ENCODE measurements around the gene DCLK1. TPM values are rescaled to one million over a fixed set of nuclear protein-coding genes. Genes with fewer than 3 reads are reported as not detected.

The DCLK1 gene
- total RNA-seq, 1 donor from 2014 or later: 22.6 TPM

DNA sequence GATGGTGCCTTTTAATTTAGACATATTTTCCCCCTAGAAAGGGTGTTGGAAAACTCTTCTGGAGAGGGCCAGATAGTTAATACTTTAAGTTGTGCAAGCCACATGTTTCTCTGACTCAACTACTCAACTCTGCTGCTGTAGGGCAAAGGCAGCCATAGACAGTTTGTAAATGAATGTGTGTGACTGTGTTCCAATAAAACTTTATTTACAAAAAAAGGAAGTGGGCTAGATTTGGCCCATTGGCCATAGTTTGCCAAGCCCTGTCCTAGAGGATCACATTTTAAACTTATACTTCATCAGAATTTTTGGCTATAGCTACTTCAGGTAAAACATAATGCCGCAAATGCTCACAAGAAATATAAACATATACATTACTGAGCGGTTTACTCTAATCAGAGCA, 348.4 kb downstream of the DCLK1 start:
- no peaks in the 10 kb centered on the region for H3K9me3 ChIP-seq
- H3K27me3 ChIP-seq: no peaks in the 10 kb centered on the region
- H3K27ac ChIP-seq: no peak overlapping the region
- no peaks in the 10 kb centered on the region for H3K36me3 ChIP-seq
- H3K4me3 ChIP-seq: no peak overlapping the region
- no peak for DNase-seq (ENCODE audit: low spot score in 2 of 2)
- intact Hi-C loops (cut with DNase I): loop anchor here (10.0 kb wide), 1 partner anchor 148 kb away; no protein-coding TSS in a partner anchor
- no peaks in the 10 kb centered on the region for H3K4me1 ChIP-seq
- TF ChIP-seq CTCF (IDR thresholded peaks at IDR 0.05): no peak

GRCh38 chr13:35781036-35782000, 349.9 kb downstream of the DCLK1 start:
- Histone ChIP-seq H3K36me3 (no peaks in the 10 kb centered on the region), H3K27ac (no peak overlapping the region), H3K9me3 (no peaks in the 10 kb centered on the region), H3K4me3 (no peak overlapping the region), H3K27me3 (no peaks in the 10 kb centered on the region), H3K4me1 (no peaks in the 10 kb centered on the region)
- no peak for DNase-seq (ENCODE audit: low spot score in 2 of 2)
- TF ChIP-seq CTCF (IDR thresholded peaks at IDR 0.05): no peak
- intact Hi-C loops (cut with DNase I): loop anchor here (10.0 kb wide), 1 partner anchor 147 kb away; no protein-coding TSS in a partner anchor

- intact Hi-C loops (cut with DNase I): loop anchor here (10.0 kb wide), 1 partner anchor 146 kb away; no protein-coding TSS in a partner anchor
- H3K9me3 ChIP-seq: no peaks in the 10 kb centered on the region
- no peak overlapping the region for H3K27ac ChIP-seq
- DNase-seq (ENCODE audit: low spot score in 2 of 2): no peak
- H3K36me3 ChIP-seq: no peaks in the 10 kb centered on the region
- H3K4me1 ChIP-seq: no peaks in the 10 kb centered on the region
- no peak overlapping the region for H3K4me3 ChIP-seq
- H3K27me3 ChIP-seq: no peaks in the 10 kb centered on the region
- TF ChIP-seq CTCF (IDR thresholded peaks at IDR 0.05): no peak
These were observed 350.6 kb downstream of the DCLK1 start for GRCh38 chr13:35780613-35781012.

GRCh38 chr13:35771898-35772297, 359.3 kb downstream of the DCLK1 start:
- no peaks in the 10 kb centered on the region for H3K9me3 ChIP-seq
- intact Hi-C loops (cut with DNase I): no loop called here
- H3K4me1 ChIP-seq: no peaks in the 10 kb centered on the region
- no peak for DNase-seq (ENCODE audit: low spot score in 2 of 2)
- TF ChIP-seq CTCF (IDR thresholded peaks at IDR 0.05): no peak
- no peak overlapping the region for H3K27ac ChIP-seq
- no peaks in the 10 kb centered on the region for H3K36me3 ChIP-seq
- no peaks in the 10 kb centered on the region for H3K27me3 ChIP-seq
- H3K4me3 ChIP-seq: no peak overlapping the region

DNA sequence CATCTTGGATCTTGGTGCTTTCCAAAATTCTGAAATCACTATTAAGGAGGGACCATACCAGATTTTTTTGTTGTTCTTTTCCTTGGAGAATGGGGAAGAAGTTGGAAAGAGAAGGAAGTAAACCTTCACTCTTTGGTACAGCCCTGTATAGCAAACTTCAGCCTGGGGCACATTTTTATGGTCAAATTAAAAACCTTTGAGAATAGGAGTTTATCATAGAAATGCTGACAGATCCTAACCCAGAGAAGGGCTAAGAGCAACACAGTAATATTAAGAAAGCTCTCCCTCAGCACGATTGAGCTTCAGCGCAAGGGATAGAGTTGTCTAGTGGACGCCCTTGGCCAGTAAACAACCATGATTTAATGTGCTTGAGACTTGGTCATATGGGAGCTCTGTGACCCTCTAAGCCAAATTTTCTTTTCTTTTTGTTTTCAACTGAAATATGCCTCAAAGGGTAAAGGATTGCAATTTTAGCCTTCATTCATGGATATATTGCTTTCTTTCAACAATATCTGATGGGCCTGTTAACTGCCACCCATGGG, 360.4 kb downstream of the DCLK1 start:
- Histone ChIP-seq H3K27ac (no peak overlapping the region), H3K27me3 (no peaks in the 10 kb centered on the region), H3K4me1 (no peaks in the 10 kb centered on the region), H3K36me3 (no peaks in the 10 kb centered on the region), H3K9me3 (no peaks in the 10 kb centered on the region), H3K4me3 (no peak overlapping the region)
- no peak for DNase-seq (ENCODE audit: low spot score in 2 of 2)
- TF ChIP-seq CTCF (IDR thresholded peaks at IDR 0.05): no peak
- intact Hi-C loops (cut with DNase I): no loop called here

Measured in ascending aorta (tissue), 2 donors.